WTC11 (cell line): ENCODE data around the gene PTPN1.

Experiments used
- ELF4 ChIP-seq: sonication (generic); formaldehyde crosslinking; IDR thresholded peaks from 2 replicates; pipeline ENCODE4 v1.8.1; 2022; ENCODE audit warnings: low read depth, mild to moderate bottlenecking, moderate library complexity, missing genetic modification reagents
- ESRRA ChIP-seq: sonication (generic); formaldehyde crosslinking; IDR thresholded peaks from 2 replicates; pipeline ENCODE4 v1.8.1; 2022; ENCODE audit warnings: mild to moderate bottlenecking, missing genetic modification reagents, borderline replicate concordance
- ETV6 ChIP-seq: sonication (generic); formaldehyde crosslinking; IDR thresholded peaks from 2 replicates; pipeline ENCODE4 v1.8.1; 2022; ENCODE audit warnings: mild to moderate bottlenecking, missing genetic modification reagents
- SP1 ChIP-seq: sonication (generic); formaldehyde crosslinking; conservative IDR thresholded peaks from 2 replicates; pipeline ENCODE4 v1.8.1; 2022; ENCODE audit warnings: missing genetic modification reagents
- TEAD4 ChIP-seq: sonication (generic); formaldehyde crosslinking; IDR thresholded peaks from 2 replicates; pipeline ENCODE4 v1.8.0; 2022; ENCODE audit warnings: mild to moderate bottlenecking, missing genetic modification reagents
- TF ChIP-seq, protein P1 (sequence below): fragments of 250-450 bp; sonication (Bioruptor Pico); IDR thresholded peaks from 2 replicates; pipeline ENCODE4 v1.8.0; 2021; ENCODE audit warnings: mild to moderate bottlenecking
- TF ChIP-seq, protein P2 (sequence below): fragments of 200-600 bp; IDR thresholded peaks from 2 replicates; pipeline ENCODE4 v1.8.0; 2022; ENCODE audit warnings: antibody characterized with exemption
- TF ChIP-seq, protein P3 (sequence below): sonication (generic); formaldehyde crosslinking; IDR thresholded peaks from 2 replicates; pipeline ENCODE4 v1.8.1; 2022; ENCODE audit warnings: low read depth, missing genetic modification reagents, borderline replicate concordance
- TF ChIP-seq, protein P4 (sequence below): sonication (generic); formaldehyde crosslinking; IDR thresholded peaks from 2 replicates; pipeline ENCODE4 v1.8.1; 2023; ENCODE audit warnings: mild to moderate bottlenecking, moderate library complexity, missing genetic modification reagents
- TF ChIP-seq, protein P5 (sequence below): sonication (generic); formaldehyde crosslinking; IDR thresholded peaks from 2 replicates; pipeline ENCODE4 v1.8.0; 2022; ENCODE audit warnings: mild to moderate bottlenecking, missing genetic modification reagents
- TF ChIP-seq, protein P6 (sequence below): sonication (generic); formaldehyde crosslinking; IDR thresholded peaks from 2 replicates; pipeline ENCODE4 v1.8.1; 2022; ENCODE audit warnings: mild to moderate bottlenecking, missing genetic modification reagents, moderate library complexity, borderline replicate concordance

DNA sequence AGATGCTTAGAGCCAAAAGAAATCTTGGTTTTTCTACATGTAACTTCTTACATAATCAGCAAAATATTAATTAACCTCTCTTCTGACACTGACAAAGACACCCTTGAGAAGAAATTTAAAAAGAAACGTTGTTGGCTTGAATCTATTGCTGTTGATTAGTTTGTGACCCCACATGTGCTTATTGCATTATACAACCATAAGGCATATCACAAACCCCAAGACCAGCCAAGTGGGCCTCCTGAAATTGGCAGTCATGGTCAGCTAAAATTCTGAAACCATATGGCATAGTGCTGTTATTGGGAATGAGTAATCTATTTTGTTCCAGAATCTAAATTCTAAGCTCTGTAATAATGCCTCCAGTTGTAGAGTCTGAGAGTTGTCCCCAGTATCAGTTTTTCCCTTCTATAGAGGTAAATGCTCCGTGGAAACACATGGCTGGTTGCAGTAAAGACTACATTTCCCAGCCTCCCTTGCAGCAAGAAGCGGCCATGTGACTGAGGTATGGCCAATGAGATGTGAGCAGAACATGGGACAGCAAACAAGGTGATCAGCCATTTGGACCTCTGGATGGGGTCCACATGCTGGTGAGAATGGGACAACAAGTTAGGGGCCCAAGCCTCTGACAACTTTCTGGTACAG lies 42.3 kb upstream of the PTPN1 start:
- TF ChIP-seq TEAD4 (no peak), SP1 (CRISPR knock-in tag) (no peak), ELF4 (no peak), ESRRA (CRISPR knock-in tag) (no peak), ETV6 (CRISPR knock-in tag) (no peak)
- TF ChIP-seq, protein P1, sequence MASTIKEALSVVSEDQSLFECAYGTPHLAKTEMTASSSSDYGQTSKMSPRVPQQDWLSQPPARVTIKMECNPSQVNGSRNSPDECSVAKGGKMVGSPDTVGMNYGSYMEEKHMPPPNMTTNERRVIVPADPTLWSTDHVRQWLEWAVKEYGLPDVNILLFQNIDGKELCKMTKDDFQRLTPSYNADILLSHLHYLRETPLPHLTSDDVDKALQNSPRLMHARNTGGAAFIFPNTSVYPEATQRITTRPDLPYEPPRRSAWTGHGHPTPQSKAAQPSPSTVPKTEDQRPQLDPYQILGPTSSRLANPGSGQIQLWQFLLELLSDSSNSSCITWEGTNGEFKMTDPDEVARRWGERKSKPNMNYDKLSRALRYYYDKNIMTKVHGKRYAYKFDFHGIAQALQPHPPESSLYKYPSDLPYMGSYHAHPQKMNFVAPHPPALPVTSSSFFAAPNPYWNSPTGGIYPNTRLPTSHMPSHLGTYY (CRISPR knock-in tag): no peak
- TF ChIP-seq, protein P2, sequence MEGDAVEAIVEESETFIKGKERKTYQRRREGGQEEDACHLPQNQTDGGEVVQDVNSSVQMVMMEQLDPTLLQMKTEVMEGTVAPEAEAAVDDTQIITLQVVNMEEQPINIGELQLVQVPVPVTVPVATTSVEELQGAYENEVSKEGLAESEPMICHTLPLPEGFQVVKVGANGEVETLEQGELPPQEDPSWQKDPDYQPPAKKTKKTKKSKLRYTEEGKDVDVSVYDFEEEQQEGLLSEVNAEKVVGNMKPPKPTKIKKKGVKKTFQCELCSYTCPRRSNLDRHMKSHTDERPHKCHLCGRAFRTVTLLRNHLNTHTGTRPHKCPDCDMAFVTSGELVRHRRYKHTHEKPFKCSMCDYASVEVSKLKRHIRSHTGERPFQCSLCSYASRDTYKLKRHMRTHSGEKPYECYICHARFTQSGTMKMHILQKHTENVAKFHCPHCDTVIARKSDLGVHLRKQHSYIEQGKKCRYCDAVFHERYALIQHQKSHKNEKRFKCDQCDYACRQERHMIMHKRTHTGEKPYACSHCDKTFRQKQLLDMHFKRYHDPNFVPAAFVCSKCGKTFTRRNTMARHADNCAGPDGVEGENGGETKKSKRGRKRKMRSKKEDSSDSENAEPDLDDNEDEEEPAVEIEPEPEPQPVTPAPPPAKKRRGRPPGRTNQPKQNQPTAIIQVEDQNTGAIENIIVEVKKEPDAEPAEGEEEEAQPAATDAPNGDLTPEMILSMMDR: no peak
- TF ChIP-seq, protein P3, sequence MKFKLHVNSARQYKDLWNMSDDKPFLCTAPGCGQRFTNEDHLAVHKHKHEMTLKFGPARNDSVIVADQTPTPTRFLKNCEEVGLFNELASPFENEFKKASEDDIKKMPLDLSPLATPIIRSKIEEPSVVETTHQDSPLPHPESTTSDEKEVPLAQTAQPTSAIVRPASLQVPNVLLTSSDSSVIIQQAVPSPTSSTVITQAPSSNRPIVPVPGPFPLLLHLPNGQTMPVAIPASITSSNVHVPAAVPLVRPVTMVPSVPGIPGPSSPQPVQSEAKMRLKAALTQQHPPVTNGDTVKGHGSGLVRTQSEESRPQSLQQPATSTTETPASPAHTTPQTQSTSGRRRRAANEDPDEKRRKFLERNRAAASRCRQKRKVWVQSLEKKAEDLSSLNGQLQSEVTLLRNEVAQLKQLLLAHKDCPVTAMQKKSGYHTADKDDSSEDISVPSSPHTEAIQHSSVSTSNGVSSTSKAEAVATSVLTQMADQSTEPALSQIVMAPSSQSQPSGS (CRISPR knock-in tag): no peak
- TF ChIP-seq, protein P4, sequence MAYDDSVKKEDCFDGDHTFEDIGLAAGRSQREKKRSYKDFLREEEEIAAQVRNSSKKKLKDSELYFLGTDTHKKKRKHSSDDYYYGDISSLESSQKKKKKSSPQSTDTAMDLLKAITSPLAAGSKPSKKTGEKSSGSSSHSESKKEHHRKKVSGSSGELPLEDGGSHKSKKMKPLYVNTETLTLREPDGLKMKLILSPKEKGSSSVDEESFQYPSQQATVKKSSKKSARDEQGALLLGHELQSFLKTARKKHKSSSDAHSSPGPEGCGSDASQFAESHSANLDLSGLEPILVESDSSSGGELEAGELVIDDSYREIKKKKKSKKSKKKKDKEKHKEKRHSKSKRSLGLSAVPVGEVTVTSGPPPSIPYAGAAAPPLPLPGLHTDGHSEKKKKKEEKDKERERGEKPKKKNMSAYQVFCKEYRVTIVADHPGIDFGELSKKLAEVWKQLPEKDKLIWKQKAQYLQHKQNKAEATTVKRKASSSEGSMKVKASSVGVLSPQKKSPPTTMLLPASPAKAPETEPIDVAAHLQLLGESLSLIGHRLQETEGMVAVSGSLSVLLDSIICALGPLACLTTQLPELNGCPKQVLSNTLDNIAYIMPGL: no peak
- TF ChIP-seq, protein P5, sequence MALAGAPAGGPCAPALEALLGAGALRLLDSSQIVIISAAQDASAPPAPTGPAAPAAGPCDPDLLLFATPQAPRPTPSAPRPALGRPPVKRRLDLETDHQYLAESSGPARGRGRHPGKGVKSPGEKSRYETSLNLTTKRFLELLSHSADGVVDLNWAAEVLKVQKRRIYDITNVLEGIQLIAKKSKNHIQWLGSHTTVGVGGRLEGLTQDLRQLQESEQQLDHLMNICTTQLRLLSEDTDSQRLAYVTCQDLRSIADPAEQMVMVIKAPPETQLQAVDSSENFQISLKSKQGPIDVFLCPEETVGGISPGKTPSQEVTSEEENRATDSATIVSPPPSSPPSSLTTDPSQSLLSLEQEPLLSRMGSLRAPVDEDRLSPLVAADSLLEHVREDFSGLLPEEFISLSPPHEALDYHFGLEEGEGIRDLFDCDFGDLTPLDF (CRISPR knock-in tag): no peak
- TF ChIP-seq, protein P6, sequence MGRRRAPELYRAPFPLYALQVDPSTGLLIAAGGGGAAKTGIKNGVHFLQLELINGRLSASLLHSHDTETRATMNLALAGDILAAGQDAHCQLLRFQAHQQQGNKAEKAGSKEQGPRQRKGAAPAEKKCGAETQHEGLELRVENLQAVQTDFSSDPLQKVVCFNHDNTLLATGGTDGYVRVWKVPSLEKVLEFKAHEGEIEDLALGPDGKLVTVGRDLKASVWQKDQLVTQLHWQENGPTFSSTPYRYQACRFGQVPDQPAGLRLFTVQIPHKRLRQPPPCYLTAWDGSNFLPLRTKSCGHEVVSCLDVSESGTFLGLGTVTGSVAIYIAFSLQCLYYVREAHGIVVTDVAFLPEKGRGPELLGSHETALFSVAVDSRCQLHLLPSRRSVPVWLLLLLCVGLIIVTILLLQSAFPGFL: no peak
